Fibroblast of villous mesenchyme (primary cell): Measurements from ENCODE around the gene ASPG. TPM values are rescaled to one million over a fixed set of nuclear protein-coding genes. Genes with fewer than 3 reads are reported as not detected.

Source experiments
- DNase-seq: peaks from one replicate; pipeline ENCODE4 v3.0.0-alpha.2; 2010; ENCODE audit warnings: low read depth
- H3K4me3 ChIP-seq: 2 replicates; pipeline ENCODE4 v1.5.1; 2011; ENCODE audit warnings: low read depth, mild to moderate bottlenecking, low read length
- CTCF ChIP-seq: IDR thresholded peaks from 2 replicates; pipeline ENCODE4 v1.5.1; 2012; ENCODE audit warnings: low read depth, mild to moderate bottlenecking, low read length; ENCODE audit not compliant: insufficient read depth
- total RNA-seq: library from RNA; depleted of rRNA; stranded (reverse); fragments of >200 nt; gene quantifications from 2 replicates; pipeline ENCODE4 v1.2.3, GENCODE V29; 2012

ASPG gene
- total RNA-seq, 1 donor = not detected

DNA sequence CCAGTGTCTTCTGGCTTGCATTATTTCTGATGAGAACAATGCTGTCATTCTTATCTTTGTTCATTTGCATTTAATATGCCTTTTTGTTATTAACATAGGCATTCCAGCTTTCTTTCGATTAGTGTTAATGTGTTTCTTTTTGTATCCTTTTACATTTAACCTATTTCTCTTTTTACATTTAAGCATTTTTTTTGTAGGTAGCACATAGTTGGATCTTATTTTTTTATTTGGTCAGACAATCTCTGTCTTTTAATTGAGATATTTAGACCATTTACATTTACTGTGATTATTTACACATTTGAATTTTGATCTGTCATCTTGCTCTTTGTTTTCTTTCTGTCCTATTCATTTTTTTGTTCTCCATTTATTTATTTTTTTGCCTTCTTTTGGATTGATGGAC lies 38.4 kb downstream of the ASPG start:
- no peak for DNase-seq
- H3K4me3 ChIP-seq = no peak overlapping the region
- no peak for TF ChIP-seq CTCF

DNA sequence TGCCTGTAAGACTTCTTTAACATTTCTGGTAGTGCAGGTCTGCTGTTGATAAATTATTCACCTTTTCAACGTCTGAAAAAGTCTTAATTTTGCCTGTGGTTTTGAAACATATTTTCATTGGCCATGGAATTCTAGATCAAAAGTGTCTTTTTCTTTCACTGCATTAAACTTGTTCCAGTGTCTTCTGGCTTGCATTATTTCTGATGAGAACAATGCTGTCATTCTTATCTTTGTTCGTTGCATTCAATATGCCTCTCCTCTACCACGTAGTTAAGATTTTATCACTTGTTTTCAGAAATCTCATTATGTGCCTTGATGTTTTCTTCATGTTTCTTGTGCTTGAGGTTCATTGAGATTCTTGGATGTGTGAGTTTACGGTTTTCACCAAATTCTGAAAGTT lies 39.5 kb downstream of the ASPG start:
- no peak for TF ChIP-seq CTCF
- DNase-seq = no peak
- H3K4me3 ChIP-seq = no peak overlapping the region

DNA sequence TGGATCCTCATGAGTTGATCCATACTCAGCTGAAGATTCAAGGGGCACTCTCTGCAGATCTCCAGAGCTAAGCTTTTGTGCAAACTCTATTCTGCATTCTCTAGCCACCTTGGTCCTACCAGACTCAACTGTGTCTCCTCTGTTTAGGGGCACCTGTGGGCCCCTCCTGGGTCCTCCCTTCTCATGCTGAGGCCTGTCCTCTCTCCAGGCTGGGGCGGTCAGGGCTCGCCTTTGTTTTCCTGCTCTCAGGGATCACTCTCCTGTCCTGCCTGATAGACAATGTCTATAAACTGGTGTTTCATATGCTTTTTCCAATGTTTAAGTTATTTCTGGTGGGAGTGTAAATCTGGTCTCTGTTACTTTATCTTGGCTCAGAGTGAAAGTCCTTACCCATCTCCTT lies 41.3 kb downstream of the ASPG start:
- DNase-seq = no peak
- no peak overlapping the region for H3K4me3 ChIP-seq
- TF ChIP-seq CTCF = no peak

- no peak overlapping the region for H3K4me3 ChIP-seq
- DNase-seq = no peak
- no peak for TF ChIP-seq CTCF
These were observed 43.5 kb downstream of the ASPG start for GRCh38 chr14:104128981-104129380.

DNA sequence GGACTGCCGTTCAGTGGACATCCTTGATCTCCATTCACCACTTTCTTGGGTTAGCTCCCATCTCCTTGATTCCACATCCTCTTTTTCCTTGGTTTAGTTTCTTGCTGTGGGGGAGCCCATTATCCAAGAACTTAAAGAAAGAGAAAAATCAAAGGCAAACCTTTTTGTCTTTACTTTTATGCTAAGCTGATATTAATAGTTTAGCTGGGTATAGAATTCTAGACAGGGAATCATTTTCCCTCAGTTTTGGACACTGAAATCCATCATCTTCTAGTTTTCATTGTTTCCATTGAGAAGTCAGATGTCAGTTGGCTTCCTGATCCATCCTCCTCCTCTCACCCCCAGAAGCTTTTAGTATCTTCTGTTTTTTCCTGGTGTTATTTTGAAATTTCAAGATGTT lies 44.1 kb downstream of the ASPG start:
- H3K4me3 ChIP-seq = no peak overlapping the region
- DNase-seq = no peak
- no peak for TF ChIP-seq CTCF

GRCh38 chr14:104130974-104131651 lies 45.6 kb downstream of the ASPG start:
- TF ChIP-seq CTCF = peak; percentile 55
- H3K4me3 ChIP-seq = no peak overlapping the region
- peak; percentile 24 for DNase-seq

DNA sequence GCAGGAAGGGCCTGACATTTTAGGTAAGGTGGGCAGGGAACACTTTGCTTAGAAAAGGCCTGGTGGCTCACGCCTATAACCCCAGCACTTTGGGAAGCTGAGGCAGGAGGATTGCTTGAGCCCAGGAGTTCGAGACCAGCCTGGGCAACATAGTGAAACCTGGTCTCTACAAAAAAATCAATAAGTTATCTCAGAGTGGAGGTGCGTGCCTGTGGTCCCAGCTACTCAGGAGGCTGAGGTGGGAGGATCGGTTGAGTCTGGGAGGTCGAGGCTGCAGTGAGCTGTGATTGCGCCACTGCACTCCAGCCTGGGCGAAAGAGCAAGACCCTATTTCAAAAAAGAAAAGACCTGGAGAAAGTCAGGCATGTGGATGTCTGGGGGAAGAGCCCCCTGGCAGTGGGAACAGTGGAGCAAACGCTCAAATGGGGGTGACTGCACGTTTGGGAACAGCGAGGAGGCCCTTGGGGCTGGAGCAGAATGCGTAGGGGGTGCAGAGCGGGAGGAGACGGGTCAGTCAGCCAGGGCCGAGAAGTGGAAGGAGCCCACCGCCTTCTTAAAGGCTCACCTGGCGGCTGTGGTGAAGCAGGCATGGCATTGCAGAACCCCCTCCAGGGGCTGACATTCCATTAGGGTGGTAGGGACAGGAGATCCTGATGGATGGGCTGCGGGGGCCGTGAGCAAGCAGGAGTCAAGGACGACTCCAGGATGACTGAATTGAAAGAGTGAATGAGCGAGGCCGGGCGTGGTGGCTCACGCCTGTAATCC lies 46.6 kb downstream of the ASPG start:
- no peak overlapping the region for H3K4me3 ChIP-seq
- no peak for DNase-seq
- no peak for TF ChIP-seq CTCF
